K562 (cell line): ENCODE measurements around the gene TTLL8. TPM values are rescaled to one million over a fixed set of nuclear protein-coding genes. Genes with fewer than 3 reads are reported as not detected.
A peak's percentile ranks its signal among the peaks of the same experiment; 100 is the strongest.

Source experiments
- BHLHE40 ChIP-seq: IDR thresholded peaks from 2 replicates; pipeline ENCODE4 v1.6.1; 2011; ENCODE audit warnings: low read length, improper control_type of control experiment
- C11orf30 ChIP-seq: fragments of 450-650 bp; IDR thresholded peaks from 2 replicates; pipeline ENCODE4 v1.6.1; 2016; ENCODE audit warnings: low read depth, mild to moderate bottlenecking
- CBFA2T2 ChIP-seq: fragments of 450-650 bp; conservative IDR thresholded peaks from 2 replicates; pipeline ENCODE4 v1.6.1; 2017; ENCODE audit warnings: mild to moderate bottlenecking
- CBFA2T3 ChIP-seq: fragments of 450-650 bp; IDR thresholded peaks from 2 replicates; pipeline ENCODE4 v1.6.1; 2017
- DDX20 ChIP-seq: fragments of 450-650 bp; IDR thresholded peaks from 2 replicates; pipeline ENCODE4 v1.6.1; 2016; ENCODE audit warnings: missing genetic modification characterization, low read depth, mild to moderate bottlenecking, missing compliant biosample characterization, moderate library complexity
- EP400 ChIP-seq: fragments of 450-650 bp; IDR thresholded peaks from 2 replicates; pipeline ENCODE4 v1.6.1; 2017; ENCODE audit warnings: antibody characterized with exemption, mild to moderate bottlenecking, moderate library complexity
- MAFF ChIP-seq: IDR thresholded peaks from 2 replicates; pipeline ENCODE4 v1.6.1; 2012; ENCODE audit warnings: low read length, improper control_type of control experiment
- MAFG ChIP-seq: fragments of 450-650 bp; conservative IDR thresholded peaks from 2 replicates; pipeline ENCODE4 v1.6.1; 2016; ENCODE audit warnings: missing genetic modification characterization, missing compliant biosample characterization
- MAFK ChIP-seq: IDR thresholded peaks from 2 replicates; pipeline ENCODE4 v1.6.1; 2011; ENCODE audit warnings: low read length, improper control_type of control experiment
- MAX ChIP-seq: sonication (generic); formaldehyde crosslinking; IDR thresholded peaks from 2 replicates; pipeline ENCODE4 v1.9.0; 2022; ENCODE audit warnings: mild to moderate bottlenecking, missing genetic modification reagents
- MYC ChIP-seq, 2 experiments: fragments of 250-450 bp in 1 of 2; sonication (Bioruptor Pico) in 1 of 2; IDR thresholded peaks; 2 replicates each; pipeline versions ENCODE4 v1.5.1 to v1.6.1; 2012 to 2021; ENCODE audit warnings: low read depth in 2 of 2, borderline replicate concordance in 1 of 2, improper control_type of control experiment in 1 of 2, low read length in 1 of 2, mild to moderate bottlenecking in 1 of 2, moderate library complexity in 1 of 2
- NCOR1 ChIP-seq: fragments of 450-650 bp; IDR thresholded peaks from 2 replicates; pipeline ENCODE4 v1.6.1; 2016; ENCODE audit warnings: mild to moderate bottlenecking, moderate library complexity
- RAD51 ChIP-seq: fragments of 450-650 bp; IDR thresholded peaks from 2 replicates; pipeline ENCODE4 v1.7.1; 2016; ENCODE audit warnings: low read depth, mild to moderate bottlenecking, borderline replicate concordance
- RCOR1 ChIP-seq, 2 experiments: IDR thresholded peaks; 2 replicates each; pipeline ENCODE4 v1.6.1; 2012; ENCODE audit warnings: low read depth in 2 of 2, low read length in 2 of 2, borderline replicate concordance in 1 of 2, improper control_type of control experiment in 1 of 2
- SIN3B ChIP-seq: fragments of 450-650 bp; IDR thresholded peaks from 2 replicates; pipeline ENCODE4 v1.6.1; 2017; ENCODE audit warnings: low read depth, mild to moderate bottlenecking, moderate library complexity
- SRSF1 ChIP-seq: fragments of 200-400 bp; formaldehyde crosslinking; IDR thresholded peaks from 2 replicates; pipeline ENCODE4 v1.6.1; 2017; ENCODE audit warnings: mild to moderate bottlenecking, low read depth, low read length, moderate library complexity
- TFAP4 ChIP-seq: sonication (generic); formaldehyde crosslinking; IDR thresholded peaks from 2 replicates; pipeline ENCODE4 v1.8.0; 2022; ENCODE audit warnings: missing genetic modification reagents, mild to moderate bottlenecking, moderate library complexity, borderline replicate concordance
- USF1 ChIP-seq: sonication (generic); formaldehyde crosslinking; IDR thresholded peaks from 2 replicates; pipeline ENCODE4 v1.9.0; 2022; ENCODE audit warnings: mild to moderate bottlenecking, missing genetic modification reagents
- USF2 ChIP-seq: sonication (generic); formaldehyde crosslinking; IDR thresholded peaks from 2 replicates; pipeline ENCODE4 v1.5.0; 2020; ENCODE audit warnings: missing genetic modification reagents
- ZNF316 ChIP-seq: fragments of 450-650 bp; IDR thresholded peaks from 2 replicates; pipeline ENCODE4 v1.6.1; 2016
- ZNF592 ChIP-seq: fragments of 450-650 bp; IDR thresholded peaks from 2 replicates; pipeline ENCODE4 v1.6.1; 2017; ENCODE audit warnings: antibody characterized with exemption, mild to moderate bottlenecking
- polyA plus RNA-seq, 8 experiments: library from polyadenylated mRNA; depleted of rRNA in 4 of 8; stranded (reverse) in 5 of 8; unstranded in 3 of 8; fragments of >200 nt; fragmentation: Nextera tagmentation in 2 of 8; fragmentation: Illumina TruSeq in 1 of 8; extraction: Ambion mirVana in 2 of 8; extraction: Trizol in 1 of 8; gene quantifications; 2 replicates each; pipeline versions ENCODE4 v1.2.1 to v1.2.3, GENCODE V29; 2011 to 2014; ENCODE audit warnings: inconsistent platforms in 1 of 8, missing spikeins in 1 of 8
- total RNA-seq, 7 experiments: library from RNA; depleted of rRNA in 6 of 7; stranded (reverse); fragments of >200 nt in 6 of 7; fragmentation: Illumina TruSeq in 2 of 7; extraction: Trizol in 2 of 7; gene quantifications; 2 replicates each; pipeline versions ENCODE4 v1.2.1 to v1.2.3, GENCODE V29; 2011 to 2021; ENCODE audit warnings: low replicate concordance in 1 of 7

TTLL8 gene
- total and polyA plus RNA-seq, 9 of the 15 experiments (the other 6 are each of a cell fraction or from before 2014, with no cell fraction given) = not detected

GRCh38 chr22:50105208-50106100 is 47.4 kb upstream of the TTLL8 start (continued):
- 0 out of 2 replicates have a peak, but pooled peaks have one; percentile 34 for TF ChIP-seq ZNF592
- TF ChIP-seq CBFA2T2 = 0 out of 2 replicates have a peak, but pooled peaks have one; percentile 33
- TF ChIP-seq BHLHE40 = peak; percentile 85
- peak; percentile 95 for TF ChIP-seq ZNF316
- peak; percentile 81 for TF ChIP-seq RAD51
- TF ChIP-seq EP400 = peak; percentile 37; the same call in 1 of the 2 replicates
- 0 out of 2 replicates have a peak, but pooled peaks have one; percentile 25 for TF ChIP-seq MAX (CRISPR knock-in tag)
- TF ChIP-seq MAFG (tag) = peak; percentile 83
- peak; percentile 51; the same call in 1 of the 2 replicates for TF ChIP-seq MYC (IDR thresholded peaks at IDR 0.05; ENCODE audit: low read depth, low read length)
- no peak for TF ChIP-seq MYC (CRISPR knock-in tag; IDR thresholded peaks at IDR 0.05; ENCODE audit: borderline replicate concordance, low read depth)
- peak; percentile 48; the same call in 1 of the 2 replicates for TF ChIP-seq CBFA2T3
- 0 out of 2 replicates have a peak, but pooled peaks have one; percentile 11 for TF ChIP-seq NCOR1
- TF ChIP-seq TFAP4 (CRISPR knock-in tag) = peak; percentile 81
- no peak for TF ChIP-seq SIN3B
- peak; percentile 88 for TF ChIP-seq USF2 (CRISPR knock-in tag)
- TF ChIP-seq DDX20 (tag) = no peak
- no peak for TF ChIP-seq SRSF1
- peak; percentile 84 for TF ChIP-seq MAFK
- TF ChIP-seq MAFF = peak; percentile 78
- TF ChIP-seq RCOR1 (IDR thresholded peaks at IDR 0.05; ENCODE audit: borderline replicate concordance in 1 of 2, low read depth in 2 of 2, low read length in 2 of 2) = 0 out of 4 replicates have a peak, but pooled peaks of 1 of the 2 experiments have one; percentile 20
- peak; percentile 89 for TF ChIP-seq USF1
- TF ChIP-seq C11orf30 = peak; percentile 93
